Sigmoid colon (tissue), 7 donors: ENCODE measurements around the gene CDRT15L2. TPM values are rescaled to one million over a fixed set of nuclear protein-coding genes. Genes with fewer than 3 reads are reported as not detected.
"Not testable (repeated sequence)": the region's sequence is repeated elsewhere in the genome, so short reads cannot be mapped to it uniquely, and the experiment has no call there.

Experiments used
- DNase-seq: peaks from one replicate; pipeline ENCODE4 v3.0.0-alpha.2; 2019
- H3K27ac ChIP-seq, 4 donors: fragments of 200-600 bp; sonication (generic); one replicate each; pipeline ENCODE4 v1.5.1; 2016 to 2019; ENCODE audit warnings: mild to moderate bottlenecking in 1 of 4
- H3K27me3 ChIP-seq, 3 donors: fragments of 200-600 bp; sonication (generic); one replicate each; pipeline ENCODE4 v1.5.1; 2019; ENCODE audit warnings: mild to moderate bottlenecking in 1 of 3
- H3K36me3 ChIP-seq, 4 donors: fragments of 200-600 bp; sonication (generic); one replicate each; pipeline ENCODE4 v1.5.1; 2016 to 2019
- H3K4me1 ChIP-seq, 4 donors: fragments of 200-600 bp; sonication (generic); one replicate each; pipeline ENCODE4 v1.5.1; 2017 to 2019
- H3K4me3 ChIP-seq, 4 donors: fragments of 200-600 bp; sonication (generic); one replicate each; pipeline ENCODE4 v1.5.1; 2017 to 2019; ENCODE audit warnings: mild to moderate bottlenecking in 2 of 4, moderate library complexity in 1 of 4
- H3K9me3 ChIP-seq, 4 donors: fragments of 200-600 bp in 3 of 4; sonication (generic) in 3 of 4; one replicate each; pipeline versions ENCODE4 v1.5.1 to v1.6.1; 2013 to 2019
- WGBS, 2 donors: extraction: QIAGEN DNeasy Blood & Tissue Kit; methylation state at CpG; one replicate each; pipeline ENCODE4 v1.1.7; 2013; 5-methylcytosine and 5-hydroxymethylcytosine counted together
- intact Hi-C: fragments of 100-400 bp; cut with DNase I; formaldehyde crosslinking; loops from one replicate; pipeline ENCODE4 v1.15.1; 2023
- polyA plus RNA-seq, 3 donors: library from polyadenylated mRNA; stranded (reverse); fragments of 200-250 nt; gene quantifications; one replicate each; pipeline ENCODE4 v1.2.3, GENCODE V29; 2013
- total RNA-seq, 4 donors: library from RNA; depleted of rRNA; stranded (reverse); fragments of >200 nt; gene quantifications; one replicate each; pipeline ENCODE4 v1.1.0, GENCODE V29; 2016
- donor health status: healthy with polysubstance abuse.
- donor health status: Bipolar disorder and iron deficiency.
- donor health status: healthy.

The CDRT15L2 gene
- total RNA-seq, result not detected
- polyA plus RNA-seq, result not detected

- H3K4me1 ChIP-seq, intact Hi-C loops, DNase-seq, H3K9me3 ChIP-seq, H3K27me3 ChIP-seq, H3K36me3 ChIP-seq, H3K4me3 ChIP-seq, H3K27ac ChIP-seq: not testable (repeated sequence)
- 94% methylated on average over 12 of the region's 12 CpGs for WGBS, 2 donors
These were observed at the start of gene CDRT15L2 for GRCh38 chr17:20579424-20579823. Gene CDRT15L2, plus strand, starts transcription at chr17:20579724. Its CDS starts 20 bp downstream, at chr17:20579744.

GRCh38 chr17:20530104-20530503 lies 49.4 kb upstream of the CDRT15L2 start:
- H3K27me3 ChIP-seq, H3K27ac ChIP-seq, DNase-seq, H3K4me1 ChIP-seq, intact Hi-C loops, H3K9me3 ChIP-seq, H3K4me3 ChIP-seq, H3K36me3 ChIP-seq: not testable (repeated sequence)
- WGBS, 2 donors, result 88 to 95% methylated on average over 4 to 5 of the region's 6 CpGs

GRCh38 chr17:20532544-20533090 lies 46.9 kb upstream of the CDRT15L2 start:
- H3K27me3 ChIP-seq, H3K9me3 ChIP-seq, DNase-seq, H3K36me3 ChIP-seq, H3K4me1 ChIP-seq, intact Hi-C loops: not testable (repeated sequence)
- peak overlapping the region in 2 of 4 donors; percentile 62 to 73 for H3K27ac ChIP-seq
- 0 to 1% methylated on average over 15 to 21 of the region's 31 CpGs for WGBS, 2 donors
- H3K4me3 ChIP-seq, result peak overlapping the region; percentile 14 to 44 (median 27)

DNA sequence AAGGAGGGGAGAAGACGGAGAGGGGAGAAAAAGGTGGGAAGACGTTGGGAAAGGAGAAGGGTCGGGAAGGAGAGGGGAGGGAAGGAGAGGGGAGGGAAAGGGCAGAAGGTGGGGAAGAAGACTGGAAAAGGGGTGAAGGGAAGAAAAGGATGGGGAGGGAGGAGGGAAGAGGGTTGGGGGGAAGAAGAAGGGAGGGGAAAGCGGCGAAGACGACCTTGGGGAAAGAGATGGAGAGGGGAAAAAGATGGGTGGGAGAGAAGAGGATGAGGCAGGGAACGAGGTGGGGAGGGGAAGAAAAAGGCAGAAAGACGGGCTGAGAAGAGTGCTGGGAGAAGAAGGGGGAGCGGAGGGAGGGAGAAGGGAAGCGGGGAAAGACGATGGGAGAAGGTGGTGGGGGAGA lies 46.3 kb upstream of the CDRT15L2 start:
- H3K27me3 ChIP-seq, H3K36me3 ChIP-seq, H3K4me1 ChIP-seq, intact Hi-C loops, H3K9me3 ChIP-seq, DNase-seq: not testable (repeated sequence)
- peak overlapping the region; percentile 14 to 44 (median 27) for H3K4me3 ChIP-seq
- WGBS, 2 donors, result 5 to 14% methylated on average over 9 to 11 of the region's 11 CpGs
- peak overlapping the region in 2 of 4 donors; percentile 62 to 73 for H3K27ac ChIP-seq

DNA sequence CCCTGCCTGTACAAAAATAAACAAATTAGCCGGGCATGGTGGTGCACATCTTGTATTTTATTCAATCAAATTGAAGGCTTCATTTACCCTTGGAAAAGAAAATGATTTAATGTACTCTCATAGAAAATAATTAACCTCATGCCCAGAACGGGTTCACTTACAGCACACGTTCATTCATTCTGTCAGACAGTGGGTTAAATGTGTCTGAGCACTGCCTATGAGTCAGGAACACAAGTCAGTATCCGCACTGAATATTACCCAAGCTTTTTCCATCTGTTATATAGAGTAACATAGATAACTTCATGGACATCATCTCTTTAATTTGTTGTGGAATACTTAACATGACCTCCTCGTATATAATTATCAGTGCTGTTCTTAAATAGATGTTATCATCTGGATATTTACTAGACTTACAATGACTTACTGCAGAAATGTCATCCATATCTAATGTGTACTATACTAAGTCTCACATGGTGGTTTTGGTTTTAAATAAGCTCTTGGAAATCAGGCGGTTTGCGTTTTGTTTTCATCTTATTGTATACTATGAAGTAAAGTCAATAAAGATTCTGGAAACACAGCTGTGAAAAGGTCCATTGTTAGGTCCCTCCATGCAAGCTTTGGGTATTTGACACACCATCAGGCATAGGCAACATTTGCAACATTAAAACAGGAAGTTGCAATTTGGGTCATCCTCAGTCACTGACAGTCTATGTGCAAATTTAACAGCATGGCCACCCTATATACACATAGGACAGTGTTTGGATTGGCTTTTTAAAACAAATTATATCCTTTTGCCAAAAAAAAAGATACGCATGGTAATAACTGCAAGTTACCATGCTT lies 44.6 kb upstream of the CDRT15L2 start:
- H3K4me3 ChIP-seq, H3K36me3 ChIP-seq, H3K27ac ChIP-seq, H3K9me3 ChIP-seq, H3K27me3 ChIP-seq, H3K4me1 ChIP-seq, intact Hi-C loops, DNase-seq: not testable (repeated sequence)
- 24 to 62% methylated on average over 8 of the region's 8 CpGs for WGBS, 2 donors

DNA sequence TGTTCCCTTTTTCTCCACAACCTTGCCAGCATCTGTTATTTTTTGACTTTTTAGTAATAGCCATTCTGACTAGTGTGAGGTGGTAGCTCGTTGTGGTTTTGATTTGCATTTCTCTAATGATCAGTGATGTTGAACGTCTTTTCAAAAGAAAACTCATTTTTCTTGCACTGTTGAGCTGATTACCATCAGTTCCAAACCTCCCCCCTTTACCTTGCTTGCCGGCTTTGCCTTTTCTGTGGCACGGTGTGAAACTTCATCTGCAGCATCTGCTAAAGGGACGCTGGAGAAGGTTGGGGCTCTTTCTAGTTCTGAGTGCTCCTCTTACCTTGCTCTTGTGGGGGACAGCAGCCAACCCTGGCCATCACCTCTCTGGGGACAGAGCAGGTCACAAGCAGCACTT lies 39.1 kb upstream of the CDRT15L2 start:
- WGBS, 2 donors, result 52 to 73% methylated on average over 2 of the region's 5 CpGs
- H3K9me3 ChIP-seq, intact Hi-C loops, H3K36me3 ChIP-seq, H3K27ac ChIP-seq, H3K27me3 ChIP-seq, DNase-seq, H3K4me3 ChIP-seq, H3K4me1 ChIP-seq: not testable (repeated sequence)

DNA sequence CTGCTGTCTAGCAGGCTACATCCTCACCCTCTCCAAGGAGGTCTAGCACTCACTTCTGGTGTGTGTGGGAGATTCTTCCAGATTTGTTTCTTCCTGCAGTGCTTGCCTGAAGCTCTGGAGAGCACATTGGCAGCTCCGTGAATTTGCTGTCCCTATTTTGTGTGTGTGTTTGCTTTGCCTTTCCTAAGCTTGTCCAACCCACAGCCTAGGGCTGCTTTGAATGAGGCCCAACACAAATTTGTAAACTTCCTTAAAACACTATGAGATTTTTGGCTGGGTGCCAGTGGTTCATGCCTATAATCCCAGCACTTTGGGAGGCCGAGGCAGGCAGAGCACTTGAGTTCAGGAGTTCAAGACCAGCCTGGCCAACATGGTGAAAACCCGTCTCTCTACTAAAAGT lies 38.7 kb upstream of the CDRT15L2 start:
- 1 to 28% methylated on average over 2 of the region's 3 CpGs for WGBS, 2 donors
- H3K27me3 ChIP-seq, H3K36me3 ChIP-seq, H3K4me3 ChIP-seq, H3K4me1 ChIP-seq, H3K9me3 ChIP-seq, H3K27ac ChIP-seq, intact Hi-C loops, DNase-seq: not testable (repeated sequence)

DNA sequence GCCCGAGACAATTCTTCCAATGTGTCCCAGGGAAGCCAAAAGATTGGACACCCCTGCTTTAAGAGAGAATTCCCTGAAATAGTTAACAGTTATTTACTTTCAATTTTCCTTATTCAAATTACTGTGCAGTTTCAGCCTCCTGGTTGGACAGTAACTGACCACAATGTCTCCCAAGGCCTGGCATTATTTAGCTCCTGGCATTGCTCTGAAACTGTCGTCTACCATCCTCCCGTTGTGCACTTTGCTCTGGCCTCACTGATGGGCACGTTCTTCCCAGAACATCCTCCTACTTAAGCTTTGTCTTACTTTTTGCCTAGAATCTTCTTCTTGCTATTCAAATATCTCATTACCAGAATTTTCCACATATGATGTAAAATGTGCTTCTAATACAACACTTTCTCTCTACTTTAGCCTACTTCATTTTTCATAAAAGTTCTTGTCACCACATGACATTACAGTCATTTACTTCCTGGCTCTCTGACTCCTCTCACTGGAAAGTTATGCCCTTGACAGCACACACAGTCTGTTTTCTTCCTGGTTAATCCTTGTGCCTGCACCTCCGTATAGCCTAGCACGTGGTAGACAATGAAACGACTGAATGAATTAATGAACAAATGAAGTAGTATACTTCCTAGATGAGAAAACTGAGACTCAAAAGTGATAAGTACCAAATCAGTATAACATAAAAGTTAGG lies 37.5 kb upstream of the CDRT15L2 start:
- not testable (repeated sequence) for DNase-seq

GRCh38 chr17:20547923-20548322 lies 31.6 kb upstream of the CDRT15L2 start:
- H3K9me3 ChIP-seq, H3K4me3 ChIP-seq, H3K27ac ChIP-seq, DNase-seq, H3K4me1 ChIP-seq, H3K36me3 ChIP-seq, intact Hi-C loops, H3K27me3 ChIP-seq: not testable (repeated sequence)
- WGBS, 2 donors, result 59 to 65% methylated on average over 3 of the region's 5 CpGs

More for the DNA sequence above, 37.5 kb upstream of the CDRT15L2 start:
- H3K36me3 ChIP-seq, H3K9me3 ChIP-seq, H3K4me3 ChIP-seq, H3K27me3 ChIP-seq, H3K4me1 ChIP-seq, intact Hi-C loops, H3K27ac ChIP-seq: not testable (repeated sequence)
- 17 to 39% methylated on average over 7 of the region's 7 CpGs for WGBS, 2 donors

GRCh38 chr17:20552920-20553319 lies 26.6 kb upstream of the CDRT15L2 start:
- WGBS, 2 donors, result 83 to 92% methylated on average over 6 of the region's 6 CpGs
- DNase-seq, intact Hi-C loops: not testable (repeated sequence)

DNA sequence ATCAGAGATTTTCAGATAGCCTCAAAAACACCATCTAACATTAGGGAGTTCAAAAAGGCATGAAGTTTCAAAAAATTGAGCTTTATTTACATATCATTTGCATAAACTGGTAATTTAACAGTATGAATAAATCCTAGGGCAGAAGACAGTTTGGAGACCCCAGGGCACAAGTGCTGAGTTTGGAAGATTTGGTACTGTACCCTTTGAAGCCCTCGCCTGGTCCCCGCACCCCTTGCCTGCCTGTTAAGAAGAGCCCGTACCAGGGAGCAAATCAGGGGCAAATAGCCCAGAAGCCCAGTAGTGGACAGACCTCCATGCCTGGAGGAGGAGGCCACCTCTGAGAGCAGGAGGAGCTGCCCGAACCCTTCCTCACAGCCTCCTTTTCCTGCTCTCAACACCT lies 24.8 kb upstream of the CDRT15L2 start:
- H3K27me3 ChIP-seq, H3K27ac ChIP-seq, DNase-seq, H3K4me1 ChIP-seq, intact Hi-C loops, H3K36me3 ChIP-seq, H3K9me3 ChIP-seq, H3K4me3 ChIP-seq: not testable (repeated sequence)
- WGBS, 2 donors, result 93 to 96% methylated on average over 3 of the region's 4 CpGs

More at GRCh38 chr17:20552920-20553319, 26.6 kb upstream of the CDRT15L2 start:
- H3K9me3 ChIP-seq, H3K36me3 ChIP-seq, H3K27ac ChIP-seq, H3K4me3 ChIP-seq, H3K27me3 ChIP-seq, H3K4me1 ChIP-seq: not testable (repeated sequence)

- H3K4me1 ChIP-seq, intact Hi-C loops, H3K27me3 ChIP-seq, H3K27ac ChIP-seq, H3K4me3 ChIP-seq, H3K36me3 ChIP-seq, H3K9me3 ChIP-seq, DNase-seq: not testable (repeated sequence)
- 78 to 92% methylated on average over 16 of the region's 20 CpGs for WGBS, 2 donors
These were observed 24.2 kb upstream of the CDRT15L2 start for GRCh38 chr17:20555135-20556010.
